Retina (tissue), 1 donor: ENCODE results near the gene TMEM100.
A peak's percentile ranks its signal among the peaks of the same experiment; 100 is the strongest.

Experiments
- DNase-seq: peaks from one replicate; pipeline ENCODE4 v3.0.0-alpha.2; 2016

Gene TMEM100

GRCh38 chr17:55717898-55718735 lies 4.5 kb downstream of the TMEM100 start:
- peak; percentile 64 for DNase-seq

DNA sequence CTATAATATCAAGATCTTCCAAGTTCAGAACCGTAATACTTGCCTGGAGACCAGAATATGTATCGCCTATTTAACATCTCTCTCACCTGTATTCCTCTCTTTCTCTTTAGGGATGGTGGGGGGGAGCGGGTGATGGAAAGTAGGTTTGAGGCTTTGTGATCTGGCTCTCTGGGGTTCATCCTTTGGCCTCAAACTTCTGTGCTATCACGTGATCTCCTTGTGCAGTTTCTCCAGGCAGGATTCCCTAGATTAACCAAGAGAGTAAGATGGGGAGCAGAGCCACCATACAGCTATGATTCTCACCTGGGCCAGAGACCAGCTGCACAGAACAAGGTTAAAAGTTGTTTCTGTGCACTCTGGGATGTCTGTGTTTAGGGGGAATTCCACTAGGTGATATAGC lies 5.2 kb downstream of the TMEM100 start:
- DNase-seq: no peak

DNA sequence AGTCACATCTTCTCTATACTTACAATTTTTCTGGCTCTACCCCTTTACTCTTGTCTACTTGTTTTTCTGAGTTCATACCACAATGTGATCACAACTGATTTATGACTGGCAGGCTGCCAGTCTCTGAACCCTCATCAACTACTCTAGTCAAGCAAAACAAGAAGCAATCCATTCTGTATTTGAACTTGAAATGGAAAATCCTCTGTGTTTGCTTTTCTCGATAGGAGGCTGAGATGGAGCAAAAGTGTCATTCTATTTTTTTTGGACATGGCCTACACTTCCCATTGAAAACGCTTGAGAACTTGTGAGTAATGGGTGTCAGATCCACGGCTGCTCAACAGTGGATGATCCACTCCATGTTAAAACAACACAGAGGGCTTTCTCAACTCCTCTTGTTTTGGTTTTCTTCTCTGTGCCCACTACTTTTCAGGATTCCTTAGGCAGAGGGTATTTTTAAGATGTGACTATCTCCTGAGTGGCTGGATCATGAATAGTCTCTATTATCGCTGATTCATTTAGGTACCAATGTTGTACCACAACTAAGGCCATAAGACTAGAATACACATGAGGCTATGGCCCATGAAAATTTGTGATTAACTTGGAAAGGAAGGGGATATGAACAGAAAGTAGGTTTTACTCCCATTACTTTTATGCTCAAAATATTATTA lies 11.7 kb downstream of the TMEM100 start:
- no peak for DNase-seq

DNA sequence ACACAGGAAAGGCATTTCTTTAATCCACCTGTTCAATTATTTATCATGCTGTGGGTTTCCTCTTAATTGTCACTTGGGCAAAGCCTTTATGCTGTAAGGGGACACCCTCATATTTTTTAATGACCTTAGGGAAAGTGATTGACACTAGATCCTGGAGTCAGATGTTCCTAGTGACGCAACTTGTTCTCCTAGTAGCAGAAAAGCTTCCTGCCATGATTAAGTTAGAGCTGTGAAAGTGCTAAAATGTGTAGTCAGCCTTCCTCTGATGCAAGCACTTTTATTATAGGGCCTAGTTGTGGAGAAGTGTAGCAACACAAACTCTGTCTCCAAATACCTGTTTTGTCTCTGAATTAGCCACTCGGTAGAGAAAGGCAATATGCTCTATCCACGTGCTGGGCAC lies 12.3 kb downstream of the TMEM100 start:
- DNase-seq: no peak

- DNase-seq: no peak
Observed at GRCh38 chr17:55709984-55710383, 12.7 kb downstream of the TMEM100 start.

DNA sequence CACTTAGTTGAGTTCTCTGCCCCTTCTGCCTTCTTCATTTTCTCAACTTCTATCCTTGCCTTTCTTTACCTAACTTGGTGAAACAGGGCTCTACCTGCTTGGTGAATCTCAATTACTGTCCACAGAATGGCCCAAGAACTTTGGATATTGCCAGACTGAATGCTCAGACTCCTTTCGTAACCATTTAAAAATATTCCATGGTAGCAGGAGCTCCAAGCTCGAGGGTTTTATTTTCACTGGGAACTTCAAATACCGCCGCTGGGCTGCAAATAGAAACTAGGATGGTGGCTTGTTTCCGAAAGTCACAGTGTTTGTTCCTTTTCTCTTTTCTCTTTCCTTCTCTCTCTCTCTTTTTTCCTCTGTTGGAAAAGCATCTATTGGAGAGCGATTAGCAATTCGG lies 13.2 kb downstream of the TMEM100 start:
- no peak for DNase-seq

DNA sequence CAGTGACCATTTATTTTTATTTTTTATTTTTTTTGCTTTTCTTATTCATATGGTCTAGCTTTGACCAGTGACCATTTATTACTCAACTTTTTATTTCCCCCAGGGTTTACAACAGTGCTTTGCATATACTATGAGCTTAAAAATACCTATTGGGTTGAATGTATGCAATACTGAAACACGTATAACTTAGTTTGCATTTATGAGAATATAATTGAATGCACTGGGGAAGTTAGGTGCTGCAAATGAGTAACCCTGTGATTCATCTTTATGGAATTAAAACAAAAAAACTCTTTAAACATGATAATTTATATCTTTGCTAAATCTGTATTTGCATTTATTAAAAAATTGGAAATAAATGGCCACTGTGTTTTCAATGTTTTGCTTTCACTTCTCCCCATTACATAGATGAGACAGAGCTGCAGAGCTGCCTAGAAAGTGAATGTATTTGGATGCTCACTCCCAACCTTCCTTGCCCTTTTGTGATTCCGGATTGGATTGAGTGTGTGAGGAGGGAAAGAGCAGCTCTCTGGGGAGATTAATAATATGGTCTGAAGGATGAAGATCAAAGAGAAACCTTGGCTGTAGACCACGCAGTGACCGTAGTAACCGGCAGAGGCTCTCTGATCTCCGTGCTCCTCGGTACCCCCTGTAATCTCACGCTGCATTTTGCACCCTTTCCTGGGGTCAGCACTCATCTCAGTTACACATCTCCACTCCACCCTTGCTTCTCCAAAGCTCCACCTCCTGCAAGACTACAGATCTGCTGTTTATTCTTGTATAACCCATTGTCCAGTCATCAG lies 14.3 kb downstream of the TMEM100 start:
- DNase-seq: no peak

DNA sequence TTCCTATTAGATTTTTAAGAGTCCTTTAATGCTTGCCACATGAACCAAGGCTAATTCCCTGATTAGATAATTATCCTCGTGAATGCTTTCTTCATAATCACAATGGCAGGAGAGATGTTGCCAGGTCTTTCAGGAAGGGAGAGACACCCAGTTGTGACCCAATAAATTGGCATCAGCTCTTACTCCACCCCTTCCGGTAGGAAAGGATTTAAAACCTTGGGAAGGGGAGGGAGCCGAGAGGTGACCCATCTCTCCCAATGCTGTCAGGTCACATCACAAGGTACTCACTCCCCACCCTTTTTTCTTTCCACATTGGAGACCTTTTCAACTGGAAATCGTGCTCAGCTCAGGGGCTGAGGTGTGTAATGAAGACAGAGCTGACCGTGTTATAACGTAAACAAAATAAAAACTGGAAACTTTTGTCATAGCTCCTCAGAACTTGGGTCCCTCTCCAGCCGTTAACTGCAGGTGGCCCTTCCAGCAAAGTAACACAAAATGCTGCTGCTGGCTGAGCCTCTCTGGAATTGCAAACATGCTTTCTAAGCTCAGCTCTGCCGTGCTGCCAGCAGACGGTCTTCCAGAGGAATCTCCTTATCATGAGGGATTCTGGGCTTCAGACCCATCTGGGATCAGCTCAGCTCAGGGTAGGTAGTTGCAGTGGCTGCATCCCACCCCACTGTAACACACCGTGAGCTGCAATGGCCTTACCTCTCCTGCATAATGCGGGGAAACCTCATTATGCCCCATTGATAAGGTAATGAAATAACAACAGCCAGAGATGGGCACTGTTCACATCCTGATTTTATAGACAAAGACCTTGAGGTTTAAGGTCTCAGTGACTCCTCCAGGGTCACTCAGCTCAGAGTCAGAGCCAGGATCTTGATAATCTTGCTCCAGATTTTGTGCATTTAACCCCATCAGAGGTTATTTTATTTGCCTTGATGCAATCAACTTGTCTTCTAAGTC lies 15.6 kb downstream of the TMEM100 start:
- peak; percentile 38 for DNase-seq

GRCh38 chr17:55705847-55706246 lies 16.8 kb downstream of the TMEM100 start:
- no peak for DNase-seq

GRCh38 chr17:55704401-55704800 lies 18.3 kb downstream of the TMEM100 start:
- DNase-seq: no peak

GRCh38 chr17:55702150-55702549 lies 20.5 kb downstream of the TMEM100 start:
- no peak for DNase-seq

DNA sequence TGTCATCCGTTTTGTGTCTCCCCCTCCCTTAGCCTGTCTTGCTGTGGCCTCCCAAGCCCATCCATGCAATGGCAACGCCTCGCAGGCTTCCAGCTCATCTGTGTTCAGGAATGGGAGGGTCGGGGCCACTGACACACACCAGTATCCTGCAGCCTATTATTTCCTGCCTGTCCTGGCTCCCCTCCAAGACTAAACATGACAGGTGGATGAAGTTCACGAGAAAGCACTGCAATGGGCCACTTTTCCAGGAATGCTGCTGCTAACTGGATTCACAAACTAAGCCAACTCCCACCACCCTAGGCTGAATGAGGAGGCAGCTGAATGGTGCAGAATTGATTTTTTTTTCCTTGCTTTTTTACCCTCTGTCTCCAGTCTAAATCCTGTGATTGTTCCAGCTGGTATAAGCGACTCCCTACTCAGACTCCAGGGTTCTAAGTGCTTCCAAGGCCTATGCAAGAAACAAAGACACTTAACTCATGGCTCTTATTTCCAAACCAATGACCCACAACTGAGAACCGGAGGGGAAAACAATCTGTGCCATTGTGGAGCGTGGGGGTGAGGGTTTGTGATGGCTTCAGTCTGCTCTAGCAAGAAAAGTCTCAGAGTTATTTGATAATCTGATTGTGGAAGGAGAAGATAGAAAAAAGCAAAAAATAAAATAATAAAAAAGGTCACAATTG lies 23.3 kb downstream of the TMEM100 start:
- peak; percentile 47 for DNase-seq

- no peak for DNase-seq
Observed at GRCh38 chr17:55694286-55694910, 28.3 kb downstream of the TMEM100 start.

GRCh38 chr17:55693254-55694216 lies 29.1 kb downstream of the TMEM100 start:
- no peak for DNase-seq

DNA sequence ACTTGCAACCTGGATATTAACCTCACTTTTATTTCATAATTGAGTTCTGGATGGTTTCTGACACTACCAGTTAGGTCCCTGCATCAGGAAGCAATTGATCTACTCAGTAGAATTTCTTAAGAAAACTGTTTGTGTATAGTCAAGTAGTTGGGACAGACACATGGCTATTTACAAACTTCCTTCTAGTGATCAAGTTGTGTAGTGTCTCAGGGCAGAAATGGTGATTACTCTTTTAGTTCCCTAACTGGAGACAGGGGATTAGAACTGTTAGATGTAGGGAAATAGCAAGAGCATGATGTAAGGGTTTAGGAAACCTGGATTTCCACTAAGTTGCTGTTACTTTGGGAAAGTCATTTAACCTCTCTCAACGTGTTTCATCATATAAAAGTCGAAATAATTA lies 30.4 kb downstream of the TMEM100 start:
- no peak for DNase-seq

GRCh38 chr17:55691666-55692065 lies 31.0 kb downstream of the TMEM100 start:
- DNase-seq: no peak

GRCh38 chr17:55690105-55690508 lies 32.6 kb downstream of the TMEM100 start:
- no peak for DNase-seq

- no peak for DNase-seq
Observed at GRCh38 chr17:55689672-55690071, 33.0 kb downstream of the TMEM100 start.

DNA sequence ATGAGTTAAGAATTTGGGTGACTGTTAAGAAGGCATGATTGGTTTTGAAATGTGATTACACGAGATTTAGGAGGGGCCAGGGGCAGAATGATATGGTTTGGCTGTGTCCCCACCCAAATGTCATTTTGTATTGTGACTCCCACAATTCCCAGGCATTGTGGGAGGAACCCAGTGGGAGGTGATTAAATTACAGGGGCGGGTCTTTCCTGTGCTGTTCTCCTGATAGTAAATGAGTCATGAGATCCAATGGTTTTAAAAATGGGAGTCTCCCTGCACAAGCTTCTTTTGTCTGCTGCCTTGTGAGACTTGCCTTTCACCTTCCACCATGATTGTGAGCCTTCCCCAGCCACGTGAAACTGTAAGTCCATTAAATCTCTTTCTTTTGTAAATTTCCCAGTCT lies 34.6 kb downstream of the TMEM100 start:
- DNase-seq: no peak

- DNase-seq: no peak
Observed at GRCh38 chr17:55687037-55687436, 35.6 kb downstream of the TMEM100 start.
